OCI-LY3 (cell line): ENCODE data around the gene NRSN1.

Experiments
- H2AFZ ChIP-seq: fragments of 200-600, 300-600 bp; shearing (Covaris generic); 2 replicates; pipeline ENCODE4 v1.6.0; 2014; ENCODE audit warnings: antibody characterized with exemption, low read depth, low read length
- H3K27ac ChIP-seq: fragments of 200-600, 300-600 bp; sonication (generic); 2 replicates; pipeline ENCODE4 v1.5.1; 2014; ENCODE audit warnings: mild to moderate bottlenecking, low read length, moderate library complexity, mixed read lengths
- H3K27me3 ChIP-seq: fragments of 200-600, 300-600 bp; sonication (generic); 2 replicates; pipeline ENCODE4 v1.6.1; 2014; ENCODE audit warnings: low read depth, low read length, mixed read lengths
- H3K36me3 ChIP-seq: fragments of 200-600, 300-600 bp; sonication (generic); replicated peaks from 2 replicates; pipeline ENCODE3; 2014; ENCODE audit warnings: low read depth, low read length, mixed read lengths
- H3K4me1 ChIP-seq: fragments of 300-600, 200-600 bp; sonication (generic); 2 replicates; pipeline ENCODE4 v1.6.1; 2014; ENCODE audit warnings: low read length, mixed read lengths
- H3K4me2 ChIP-seq: fragments of 200-600, 300-600 bp; sonication (generic); 2 replicates; pipeline ENCODE4 v1.6.1; 2014; ENCODE audit warnings: low read length, mixed read lengths
- H3K4me3 ChIP-seq: fragments of 300-600, 200-600 bp; sonication (generic); 2 replicates; pipeline ENCODE4 v1.5.1; 2014; ENCODE audit warnings: antibody characterized with exemption, mild to moderate bottlenecking, low read length, moderate library complexity
- H3K79me2 ChIP-seq: fragments of 300-600, 200-600 bp; shearing (Covaris generic); 2 replicates; pipeline ENCODE4 v1.6.1; 2014; ENCODE audit warnings: mild to moderate bottlenecking, low read length, mixed read lengths
- H3K9ac ChIP-seq: fragments of 300-600, 200-600 bp; shearing (Covaris generic); 2 replicates; pipeline ENCODE4 v1.6.0; 2014; ENCODE audit warnings: mild to moderate bottlenecking, low read length, moderate library complexity
- H3K9me3 ChIP-seq: fragments of 200-600, 300-600 bp; shearing (Covaris generic); 2 replicates; pipeline ENCODE4 v1.6.1; 2014; ENCODE audit warnings: low read length, mixed read lengths; ENCODE audit not compliant: insufficient read depth
- H4K20me1 ChIP-seq: fragments of 200-600, 300-600 bp; sonication (generic); 2 replicates; pipeline ENCODE4 v1.6.1; 2016; ENCODE audit warnings: low read length, mixed read lengths; ENCODE audit not compliant: insufficient read depth
- EZH2phosphoT487 ChIP-seq: fragments of 200-600 bp; shearing (Covaris generic); IDR thresholded peaks from 2 replicates; pipeline ENCODE4 v1.6.1; 2018; ENCODE audit warnings: antibody characterized with exemption, mixed run types, low read depth
- TF ChIP-seq, protein P1 (sequence below): fragments of 200-600, 300-600 bp; sonication (generic); IDR thresholded peaks from 2 replicates; pipeline ENCODE4 v1.5.1; 2014; ENCODE audit warnings: antibody characterized with exemption, low read length, low read depth

The NRSN1 gene

DNA sequence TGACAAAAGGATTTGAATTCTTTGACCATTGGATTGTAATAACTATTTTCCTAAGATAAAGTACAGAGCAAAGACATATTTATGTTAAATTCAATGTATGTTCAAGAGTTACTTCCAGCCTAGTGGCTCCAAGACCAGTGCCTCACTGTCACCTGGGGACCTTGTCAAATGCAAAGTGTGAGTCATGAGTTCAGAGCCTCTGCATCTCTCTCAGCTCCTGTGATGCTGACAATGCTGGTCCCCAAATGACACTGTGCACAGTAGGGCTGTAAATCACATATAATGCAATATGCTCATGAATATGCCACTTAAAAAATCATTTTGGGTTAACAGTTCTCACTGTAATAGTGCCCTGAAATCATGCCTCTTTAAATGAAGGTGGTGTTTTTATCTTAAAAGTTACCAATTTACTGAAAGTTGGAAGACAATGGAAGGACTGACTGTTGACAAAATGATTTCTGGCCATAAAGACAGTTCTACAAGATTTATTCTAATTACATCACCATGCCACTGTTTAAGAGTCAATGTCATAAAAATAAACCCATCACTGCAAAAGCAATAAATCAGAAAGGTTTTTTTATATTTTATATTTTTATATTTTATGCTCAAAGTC is 62.1 kb downstream of the NRSN1 start:
- no peak overlapping the region for H3K27ac ChIP-seq
- TF ChIP-seq, protein P1, sequence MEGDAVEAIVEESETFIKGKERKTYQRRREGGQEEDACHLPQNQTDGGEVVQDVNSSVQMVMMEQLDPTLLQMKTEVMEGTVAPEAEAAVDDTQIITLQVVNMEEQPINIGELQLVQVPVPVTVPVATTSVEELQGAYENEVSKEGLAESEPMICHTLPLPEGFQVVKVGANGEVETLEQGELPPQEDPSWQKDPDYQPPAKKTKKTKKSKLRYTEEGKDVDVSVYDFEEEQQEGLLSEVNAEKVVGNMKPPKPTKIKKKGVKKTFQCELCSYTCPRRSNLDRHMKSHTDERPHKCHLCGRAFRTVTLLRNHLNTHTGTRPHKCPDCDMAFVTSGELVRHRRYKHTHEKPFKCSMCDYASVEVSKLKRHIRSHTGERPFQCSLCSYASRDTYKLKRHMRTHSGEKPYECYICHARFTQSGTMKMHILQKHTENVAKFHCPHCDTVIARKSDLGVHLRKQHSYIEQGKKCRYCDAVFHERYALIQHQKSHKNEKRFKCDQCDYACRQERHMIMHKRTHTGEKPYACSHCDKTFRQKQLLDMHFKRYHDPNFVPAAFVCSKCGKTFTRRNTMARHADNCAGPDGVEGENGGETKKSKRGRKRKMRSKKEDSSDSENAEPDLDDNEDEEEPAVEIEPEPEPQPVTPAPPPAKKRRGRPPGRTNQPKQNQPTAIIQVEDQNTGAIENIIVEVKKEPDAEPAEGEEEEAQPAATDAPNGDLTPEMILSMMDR, result no peak
- no peak for TF ChIP-seq EZH2phosphoT487
- H3K79me2 ChIP-seq, result no peaks in the 10 kb centered on the region
- H2AFZ ChIP-seq, result no peak overlapping the region
- H3K4me3 ChIP-seq, result no peak overlapping the region
- no peaks in the 10 kb centered on the region for H3K4me1 ChIP-seq
- no peaks in the 10 kb centered on the region for H3K36me3 ChIP-seq
- H4K20me1 ChIP-seq, result no peaks in the 10 kb centered on the region
- no peak overlapping the region for H3K9ac ChIP-seq
- no peak overlapping the region for H3K4me2 ChIP-seq
- H3K27me3 ChIP-seq, result no peaks in the 10 kb centered on the region
- no peaks in the 10 kb centered on the region for H3K9me3 ChIP-seq

DNA sequence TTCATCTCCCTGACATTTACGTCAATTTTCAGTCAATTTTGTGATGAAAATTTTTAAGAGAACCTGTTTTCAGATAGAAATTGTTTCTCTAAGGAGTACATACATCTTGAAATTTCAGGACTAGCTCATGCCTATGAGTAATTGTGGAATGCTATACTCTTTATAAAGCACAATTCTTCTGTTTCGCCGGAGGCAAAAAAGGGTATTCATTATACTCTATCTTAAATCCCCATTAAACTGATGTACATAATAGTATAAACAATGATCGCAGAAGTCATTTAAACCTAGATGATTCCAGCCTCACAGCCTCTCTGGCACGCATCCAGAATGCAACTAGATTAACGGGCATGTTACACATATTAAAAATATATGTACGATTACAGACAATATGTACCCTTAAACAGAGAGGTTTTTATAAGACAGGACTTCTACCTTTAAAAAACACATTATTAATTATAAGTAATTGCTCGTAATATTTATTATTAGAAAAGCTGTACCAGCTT is 62.6 kb downstream of the NRSN1 start:
- Histone ChIP-seq H3K9me3 (no peaks in the 10 kb centered on the region), H4K20me1 (no peaks in the 10 kb centered on the region), H3K36me3 (no peaks in the 10 kb centered on the region), H3K9ac (no peak overlapping the region), H3K4me3 (no peak overlapping the region), H3K4me1 (no peaks in the 10 kb centered on the region), H2AFZ (no peak overlapping the region), H3K27ac (no peak overlapping the region), H3K27me3 (no peaks in the 10 kb centered on the region), H3K4me2 (no peak overlapping the region), H3K79me2 (no peaks in the 10 kb centered on the region)
- no peak for TF ChIP-seq EZH2phosphoT487
- TF ChIP-seq, protein P1, result no peak

DNA sequence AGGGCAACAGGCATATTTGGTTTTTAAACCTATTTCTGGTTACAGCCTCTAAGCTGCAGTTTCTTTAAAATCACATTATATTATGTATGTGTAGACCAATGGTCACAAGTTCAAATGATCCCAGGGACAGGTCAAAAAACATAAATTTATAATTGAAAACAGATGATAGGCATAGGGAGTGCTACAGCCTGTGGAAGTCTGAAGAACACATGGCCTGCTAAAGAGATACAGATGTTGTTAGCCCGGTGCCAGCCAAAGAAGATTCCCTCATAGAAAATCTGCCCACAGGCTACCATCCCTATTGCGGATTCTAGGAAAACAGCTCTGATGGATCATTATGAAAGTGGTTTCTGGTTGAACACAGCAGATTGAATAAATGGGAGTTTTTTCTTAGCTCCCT is 65.3 kb downstream of the NRSN1 start:
- Histone ChIP-seq H3K9ac (no peak overlapping the region), H3K9me3 (no peaks in the 10 kb centered on the region), H3K27ac (no peak overlapping the region), H4K20me1 (no peaks in the 10 kb centered on the region), H3K4me3 (no peak overlapping the region), H3K79me2 (no peaks in the 10 kb centered on the region), H3K27me3 (no peaks in the 10 kb centered on the region), H2AFZ (no peak overlapping the region), H3K4me2 (no peak overlapping the region), H3K4me1 (no peaks in the 10 kb centered on the region), H3K36me3 (no peaks in the 10 kb centered on the region)
- TF ChIP-seq, protein P1, result no peak
- TF ChIP-seq EZH2phosphoT487, result no peak

DNA sequence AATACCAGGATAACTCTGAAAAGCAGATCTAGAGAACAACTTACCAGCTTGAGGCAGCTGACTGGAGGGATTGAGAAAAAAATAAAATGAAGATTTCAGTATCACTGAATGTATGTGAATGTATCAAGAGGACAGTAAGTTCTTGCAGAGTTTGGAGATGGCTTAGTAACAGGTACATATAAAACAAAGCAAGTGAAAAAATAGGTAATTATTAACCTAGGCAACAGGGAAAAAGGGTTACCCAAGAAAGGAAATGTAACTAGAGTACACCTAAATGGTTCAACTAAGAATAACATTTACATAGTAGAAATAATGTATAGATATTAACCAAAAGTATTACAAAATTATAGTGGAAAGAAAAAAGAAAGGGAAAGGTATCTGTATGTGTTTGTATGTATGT is 67.3 kb downstream of the NRSN1 start:
- no peak overlapping the region for H3K27ac ChIP-seq
- no peak overlapping the region for H3K4me2 ChIP-seq
- TF ChIP-seq EZH2phosphoT487, result no peak
- TF ChIP-seq, protein P1, result no peak
- no peaks in the 10 kb centered on the region for H3K79me2 ChIP-seq
- H3K27me3 ChIP-seq, result no peaks in the 10 kb centered on the region
- H3K36me3 ChIP-seq, result no peaks in the 10 kb centered on the region
- no peak overlapping the region for H2AFZ ChIP-seq
- H3K4me3 ChIP-seq, result no peak overlapping the region
- H3K9ac ChIP-seq, result no peak overlapping the region
- no peaks in the 10 kb centered on the region for H4K20me1 ChIP-seq
- no peaks in the 10 kb centered on the region for H3K9me3 ChIP-seq
- no peaks in the 10 kb centered on the region for H3K4me1 ChIP-seq
